Right lobe of liver (tissue), 4 donors: Measurements from ENCODE around the gene GLCE.

ENCODE experiments used
- POLR2A ChIP-seq: fragments of 450-650 bp; IDR thresholded peaks from one replicate; pipeline ENCODE4 v1.6.1; 2017; ENCODE audit warnings: antibody characterized with exemption, mild to moderate bottlenecking
- TF ChIP-seq, protein P1 (sequence below), 4 donors: fragments of 200-600 bp in 3 of 4; fragments of 450-650 bp in 1 of 4; IDR thresholded peaks; one replicate each; pipeline versions ENCODE4 v1.5.1 to v1.8.0; 2016 to 2022; ENCODE audit warnings: antibody characterized with exemption in 4 of 4, mild to moderate bottlenecking in 2 of 4
- donor health status: DM: no; HTN: no; CAD: no.
- donor health status: DM: no; HTN: no; CAD: no.
- donor health status: DM: no; HTN: yes; CAD: no.

- TF ChIP-seq, protein P1, sequence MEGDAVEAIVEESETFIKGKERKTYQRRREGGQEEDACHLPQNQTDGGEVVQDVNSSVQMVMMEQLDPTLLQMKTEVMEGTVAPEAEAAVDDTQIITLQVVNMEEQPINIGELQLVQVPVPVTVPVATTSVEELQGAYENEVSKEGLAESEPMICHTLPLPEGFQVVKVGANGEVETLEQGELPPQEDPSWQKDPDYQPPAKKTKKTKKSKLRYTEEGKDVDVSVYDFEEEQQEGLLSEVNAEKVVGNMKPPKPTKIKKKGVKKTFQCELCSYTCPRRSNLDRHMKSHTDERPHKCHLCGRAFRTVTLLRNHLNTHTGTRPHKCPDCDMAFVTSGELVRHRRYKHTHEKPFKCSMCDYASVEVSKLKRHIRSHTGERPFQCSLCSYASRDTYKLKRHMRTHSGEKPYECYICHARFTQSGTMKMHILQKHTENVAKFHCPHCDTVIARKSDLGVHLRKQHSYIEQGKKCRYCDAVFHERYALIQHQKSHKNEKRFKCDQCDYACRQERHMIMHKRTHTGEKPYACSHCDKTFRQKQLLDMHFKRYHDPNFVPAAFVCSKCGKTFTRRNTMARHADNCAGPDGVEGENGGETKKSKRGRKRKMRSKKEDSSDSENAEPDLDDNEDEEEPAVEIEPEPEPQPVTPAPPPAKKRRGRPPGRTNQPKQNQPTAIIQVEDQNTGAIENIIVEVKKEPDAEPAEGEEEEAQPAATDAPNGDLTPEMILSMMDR (IDR thresholded peaks at IDR 0.05) = no peak
- no peak for TF ChIP-seq POLR2A
These were observed 10.2 kb downstream of the GLCE start for GRCh38 chr15:69170597-69170996.
